Skin of body (tissue), 2 donors: ENCODE results near the gene STEAP4. TPM values are rescaled to one million over a fixed set of nuclear protein-coding genes. Genes with fewer than 3 reads are reported as not detected.
"Not testable (repeated sequence)": the region's sequence is repeated elsewhere in the genome, so short reads cannot be mapped to it uniquely, and the experiment has no call there.

Source experiments
- DNase-seq: peaks from one replicate; lab custom pipeline; 2025; lab: John Stamatoyannopoulos, UW
- total RNA-seq: library from RNA; depleted of rRNA; stranded (reverse); fragments of >200 nt; gene quantifications from one replicate; pipeline ENCODE4 v1.2.3, GENCODE V29; 2014

The STEAP4 gene
- total RNA-seq, 1 donor from 2014 or later, result 10.1 TPM

- DNase-seq, result no peak
These were observed 37.8 kb downstream of the STEAP4 start for GRCh38 chr7:88268858-88269257.

DNA sequence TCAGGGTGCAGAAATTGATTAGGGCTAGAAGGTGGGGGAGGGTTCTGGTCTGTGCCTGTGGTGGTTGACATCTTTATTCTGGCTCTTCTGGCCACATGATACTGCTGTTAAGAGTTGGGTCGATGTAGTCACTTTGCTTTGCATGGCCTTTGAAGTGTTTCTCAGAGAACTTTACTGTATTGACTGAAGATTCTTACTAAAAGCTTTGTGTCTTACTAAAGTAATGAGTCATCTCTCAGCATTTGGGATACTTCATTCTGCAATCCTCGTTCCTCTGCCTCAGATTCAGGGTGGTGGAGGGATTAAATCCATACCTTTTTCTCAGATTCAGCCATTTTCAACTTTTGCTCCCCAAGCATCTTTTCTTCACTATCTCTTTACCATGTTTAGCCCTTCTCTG lies 38.6 kb downstream of the STEAP4 start:
- no peak for DNase-seq

DNA sequence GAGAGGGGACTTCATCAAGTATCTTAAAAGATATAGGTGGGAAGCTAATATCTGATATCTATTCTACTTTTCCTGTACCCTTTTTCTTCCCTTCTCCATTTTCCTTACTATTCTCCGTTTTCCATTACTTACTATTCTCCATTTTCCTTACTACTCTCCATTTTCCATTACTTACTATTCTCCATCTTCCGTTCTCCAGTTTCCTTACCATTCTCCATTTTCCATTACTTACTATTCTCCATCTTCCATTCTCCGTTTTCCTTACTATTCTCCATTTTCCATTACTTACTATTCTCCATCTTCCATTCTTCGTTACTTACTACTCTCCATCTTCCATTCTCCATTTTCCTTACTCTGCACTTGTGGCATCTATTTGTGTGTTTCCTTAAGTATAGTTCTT lies 39.3 kb downstream of the STEAP4 start:
- DNase-seq, result no peak

DNA sequence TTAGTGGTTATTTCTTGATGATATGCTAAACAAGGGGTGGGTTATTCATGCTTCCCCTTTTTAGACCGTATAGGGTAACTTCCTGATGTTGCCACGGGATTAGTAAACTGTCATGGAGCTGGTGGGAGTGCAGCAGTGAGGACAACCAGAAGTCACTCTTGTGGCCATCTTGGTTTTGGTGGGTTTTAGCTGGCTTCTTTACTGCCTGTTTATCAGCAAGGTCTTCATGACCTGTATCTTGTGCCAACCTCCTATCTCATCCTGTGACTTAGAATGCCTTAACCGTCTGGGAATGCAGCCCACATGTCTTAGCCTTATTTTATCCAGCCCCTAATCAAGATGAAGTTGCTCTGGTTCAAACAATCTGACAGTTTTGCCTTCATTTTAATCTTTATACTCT lies 41.7 kb downstream of the STEAP4 start:
- DNase-seq, result not testable (repeated sequence)

GRCh38 chr7:88262562-88262961 lies 44.1 kb downstream of the STEAP4 start:
- no peak for DNase-seq

- DNase-seq, result no peak
These were observed 46.0 kb downstream of the STEAP4 start for GRCh38 chr7:88260719-88261118.

GRCh38 chr7:88259656-88260380 lies 46.9 kb downstream of the STEAP4 start:
- DNase-seq, result no peak

- DNase-seq, result not testable (repeated sequence)
These were observed 48.4 kb downstream of the STEAP4 start for GRCh38 chr7:88258296-88258695.

- no peak for DNase-seq
These were observed 49.8 kb downstream of the STEAP4 start for GRCh38 chr7:88256906-88257305.

DNA sequence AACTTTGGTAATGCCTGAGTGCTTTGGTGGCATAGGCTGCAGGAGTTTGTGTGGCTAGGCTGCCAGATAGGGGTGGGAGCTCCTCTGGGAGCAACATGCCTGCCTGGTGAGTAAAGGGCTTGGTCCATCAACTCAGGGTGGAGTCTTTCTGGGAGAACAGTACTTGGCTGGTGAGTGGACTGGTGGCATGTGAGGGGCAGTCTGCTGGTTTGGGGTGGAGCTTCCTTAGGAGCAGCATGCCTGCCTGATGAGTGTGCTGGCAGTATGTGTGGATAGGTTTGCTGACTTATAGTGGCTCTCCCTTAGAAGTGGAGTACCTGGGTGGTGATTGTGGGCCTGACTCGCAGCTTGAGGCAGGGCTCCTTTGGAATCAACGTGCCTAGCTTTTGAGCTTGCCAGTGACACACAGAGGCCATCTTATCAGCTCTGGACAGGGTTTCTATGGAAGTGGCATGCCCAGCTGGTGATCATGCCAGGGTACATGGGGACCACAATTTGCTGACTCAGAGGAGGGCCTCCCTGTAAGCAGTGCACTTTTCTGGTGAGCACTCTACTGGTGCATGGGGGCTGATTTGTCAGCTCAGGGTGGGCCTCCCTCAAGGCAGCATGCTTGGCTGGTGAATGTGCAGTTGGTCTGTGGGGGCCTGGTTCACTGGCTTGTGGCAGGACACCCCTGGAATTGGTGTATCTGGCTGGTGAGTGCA lies 51.8 kb downstream of the STEAP4 start:
- no peak for DNase-seq

GRCh38 chr7:88253640-88254039 lies 53.1 kb downstream of the STEAP4 start:
- no peak for DNase-seq

- no peak for DNase-seq
These were observed 62.4 kb downstream of the STEAP4 start for GRCh38 chr7:88244258-88244657.

GRCh38 chr7:88243345-88243909 lies 63.3 kb downstream of the STEAP4 start:
- DNase-seq, result peak; percentile 68

GRCh38 chr7:88239852-88240251 lies 66.8 kb downstream of the STEAP4 start:
- no peak for DNase-seq

DNA sequence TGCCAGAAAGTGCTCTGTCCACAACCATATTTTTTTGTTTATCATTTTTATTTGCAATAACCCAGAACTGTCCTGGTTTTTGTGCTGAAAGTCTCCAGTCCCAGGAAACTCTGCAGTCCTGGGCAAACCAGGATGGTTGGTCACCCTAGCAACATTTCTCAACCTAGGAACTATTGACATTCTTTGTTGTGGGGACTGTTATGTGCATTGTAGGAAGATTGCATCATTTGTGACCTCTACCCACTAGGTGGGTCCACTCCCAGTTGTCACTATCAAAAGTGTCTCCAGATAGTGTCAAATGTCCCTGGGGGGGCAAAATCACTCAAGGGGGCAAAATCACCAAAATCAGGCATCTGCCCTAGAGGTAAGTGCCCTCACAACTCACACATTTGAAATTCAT lies 72.9 kb downstream of the STEAP4 start:
- DNase-seq, result no peak

- no peak for DNase-seq
These were observed 76.0 kb downstream of the STEAP4 start for GRCh38 chr7:88230646-88231045.

GRCh38 chr7:88229302-88229995 lies 77.2 kb downstream of the STEAP4 start:
- DNase-seq, result no peak

DNA sequence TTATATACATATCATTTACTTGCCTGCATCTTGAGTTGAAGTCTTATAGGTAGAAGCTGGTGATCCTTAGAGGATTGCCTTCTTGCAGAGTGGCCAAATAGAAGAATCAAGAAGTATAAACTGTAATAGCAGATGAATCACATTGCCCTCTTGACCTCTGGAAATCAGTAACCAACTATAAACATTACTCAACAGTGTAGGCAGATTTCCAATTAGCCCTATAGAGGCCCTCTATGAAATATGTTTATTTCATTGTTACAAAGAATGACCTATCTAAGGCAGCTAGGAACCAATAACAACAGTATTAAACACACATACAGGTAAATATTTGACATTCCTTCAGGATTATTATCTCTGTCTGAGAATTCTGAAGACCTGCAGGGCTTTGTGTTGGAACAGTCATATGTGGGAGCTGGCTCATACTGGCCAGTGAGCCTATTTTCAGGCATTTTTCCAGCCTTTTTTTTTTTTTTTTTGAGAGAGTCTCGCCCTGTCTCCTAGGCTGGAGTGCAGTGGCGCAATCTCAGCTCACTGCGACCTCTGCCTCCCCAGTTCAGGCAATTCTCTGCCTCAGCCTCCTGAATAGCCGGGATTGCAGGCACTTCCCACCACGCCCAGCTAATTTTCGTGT lies 79.7 kb downstream of the STEAP4 start:
- DNase-seq, result no peak

DNA sequence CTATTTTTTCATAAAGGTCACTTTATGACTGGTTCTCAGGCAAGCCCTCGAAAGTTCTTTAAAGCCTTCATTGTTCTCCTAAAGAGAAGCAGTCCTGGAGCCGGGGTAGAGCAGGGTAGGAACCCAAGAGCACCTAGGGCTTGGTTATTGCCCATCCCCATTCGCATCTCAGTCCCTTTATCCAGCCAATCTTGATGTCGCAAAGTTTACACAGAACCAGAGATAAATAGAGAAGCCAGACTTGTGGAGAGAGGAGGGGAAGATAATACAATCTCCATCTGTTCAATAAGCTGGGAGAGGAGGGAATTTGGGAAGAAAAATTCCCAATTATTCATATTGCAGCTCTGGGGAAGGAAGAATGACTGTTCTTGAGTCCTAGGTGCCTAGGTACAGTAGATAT lies 80.5 kb downstream of the STEAP4 start:
- DNase-seq, result no peak

DNA sequence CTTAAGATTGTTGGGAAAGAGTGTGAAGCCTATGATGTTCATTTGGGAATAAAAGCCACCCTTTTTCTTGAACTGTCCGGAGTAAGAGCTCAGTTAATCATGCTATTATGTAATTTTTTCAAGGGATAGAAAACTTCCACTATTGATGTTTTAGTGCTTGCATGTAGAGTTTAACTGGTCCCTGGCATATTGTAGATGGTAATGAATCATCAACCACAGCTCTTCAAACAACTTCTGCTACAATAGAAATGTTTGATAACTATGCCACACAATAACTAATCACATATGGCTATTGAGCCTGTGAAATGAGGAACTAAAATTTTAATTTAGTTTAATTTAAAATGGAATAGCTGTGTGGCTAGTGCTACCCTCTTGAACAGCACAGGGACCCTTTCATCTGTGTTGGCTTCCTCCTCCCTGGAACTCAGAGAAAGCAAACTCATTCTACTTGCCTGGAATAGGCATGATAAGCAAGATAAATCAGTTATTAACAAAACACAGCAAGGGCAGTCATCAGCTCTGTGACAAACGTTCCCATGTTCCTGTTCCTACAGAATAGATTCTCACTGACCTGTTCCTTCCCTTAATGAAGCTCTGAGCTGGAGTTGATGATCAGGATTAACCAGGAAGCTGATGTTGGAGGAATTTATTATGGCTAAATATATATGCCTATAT lies 82.0 kb downstream of the STEAP4 start:
- DNase-seq, result no peak

DNA sequence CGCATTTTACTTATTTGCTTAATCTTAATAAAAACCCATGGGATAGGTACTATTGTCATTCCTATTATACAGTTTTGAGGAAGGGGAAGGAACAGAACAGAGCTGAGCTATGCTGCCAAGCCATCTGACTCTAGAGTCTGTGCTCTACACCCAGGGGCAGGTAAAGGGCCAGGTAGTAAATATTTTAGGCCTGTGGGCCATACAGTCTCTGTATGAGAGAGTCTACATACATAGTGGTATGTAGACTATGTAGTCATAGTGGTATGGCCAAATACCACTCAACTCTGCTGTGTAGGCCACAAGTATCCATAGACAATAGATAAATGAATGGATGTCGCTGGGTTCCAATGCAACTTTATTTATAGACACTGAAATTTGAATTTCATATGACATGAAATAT lies 83.4 kb downstream of the STEAP4 start:
- no peak for DNase-seq
